ENCODE results near the gene IL13. TPM values are rescaled to one million over a fixed set of nuclear protein-coding genes. Genes with fewer than 3 reads are reported as not detected.

Gene IL13
- total and polyA plus RNA-seq, 10 of the 15 experiments (the other 5 are each of a cell fraction or from before 2014, with no cell fraction given) = 0.06 to 0.40 (median 0.11) TPM; not detected in 6

GRCh38 chr5:132686193-132686592, 28.2 kb downstream of the IL13 start (continued):
- no peak for TF ChIP-seq ZBTB40 (IDR thresholded peaks at IDR 0.05; ENCODE audit: borderline replicate concordance)
- TF ChIP-seq E2F8 (IDR thresholded peaks at IDR 0.05; ENCODE audit: low read depth, partially characterized antibody) = no peak
- no peak for TF ChIP-seq NRF1 (conservative IDR thresholded peaks at IDR 0.05; ENCODE audit: low read depth, low read length)

DNA sequence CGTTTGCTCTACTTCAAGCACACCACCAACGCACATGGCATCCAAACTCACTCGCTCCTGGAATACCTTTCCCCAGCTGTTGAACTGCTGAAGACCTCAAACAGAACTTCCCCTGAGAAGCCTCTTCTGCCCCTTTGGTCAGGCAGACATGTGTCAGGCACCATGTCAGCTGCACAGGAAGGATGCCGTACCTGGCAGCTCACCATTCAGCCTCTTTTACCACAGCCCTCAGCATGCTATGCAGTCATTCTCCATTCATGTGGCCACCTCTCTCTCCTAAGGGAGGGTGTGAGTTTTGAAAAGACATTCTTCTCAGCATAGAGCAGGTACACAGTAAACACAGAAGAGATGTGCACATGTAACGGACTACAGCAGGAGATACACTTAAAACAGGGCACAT, 30.0 kb downstream of the IL13 start:
- H3K9me3 ChIP-seq (replicated peaks; ENCODE audit: control insufficient read depth, insufficient read depth, low read length) = no peaks in the 10 kb centered on the region; the same call in 2 of the 3 replicates
- H3K4me3 ChIP-seq = no peak overlapping the region
- no peak overlapping the region for H3K27ac ChIP-seq (ENCODE audit: control insufficient read depth, insufficient read depth)
- no peaks in the 10 kb centered on the region for H4K20me1 ChIP-seq (ENCODE audit: control insufficient read depth, insufficient read depth)
- no peak for FAIRE-seq
- peak; percentile 48 for ATAC-seq
- no peak overlapping the region for H3K9ac ChIP-seq (ENCODE audit: control insufficient read depth, insufficient read depth, low read length)
- intact Hi-C loops (cut with micrococcal nuclease; ENCODE audit: unreplicated experiment) = loop anchor here (2.0 kb wide), 1 partner anchor 25 kb away; no protein-coding TSS in a partner anchor
- no TSS peak for BruUV-seq (replicated peaks)
- no peaks in the 10 kb centered on the region for H3K79me2 ChIP-seq (ENCODE audit: control insufficient read depth, insufficient read depth, low read length)
- H3K4me2 ChIP-seq (ENCODE audit: control insufficient read depth, insufficient read depth) = no peak overlapping the region
- WGBS (ENCODE audit: insufficient coverage, insufficient replicate concordance, low lambda C conversion rate, missing lambda C conversion rate) = 94% methylated on average over 5 of the region's 5 CpGs
- peaks cover 18% of the 10 kb centered on the region; the same call in 1 of the 2 replicates for H3K4me1 ChIP-seq (ENCODE audit: control insufficient read depth, insufficient read depth, low read length)
- SMC1A ChIA-PET (ENCODE audit: uncharacterized antibody, unreplicated experiment) = interaction anchor here (0.9 to 8.8 kb wide), 9 partner anchors 12 to 90 kb away, joined by 3 to 116 read pairs (median 12); partner anchors contain the start of genes IL4 and KIF3A
- DNase-seq (ENCODE audit: low read depth, low spot score) = no peak
- in situ Hi-C loops (cut with MboI) = no loop called here
- TF ChIP-seq RUNX3 (IDR thresholded peaks at IDR 0.05; ENCODE audit: low read length) = peak; percentile 48
- no peak for TF ChIP-seq E2F8 (IDR thresholded peaks at IDR 0.05; ENCODE audit: low read depth, partially characterized antibody)
- TF ChIP-seq MLLT1 (IDR thresholded peaks at IDR 0.05) = peak; percentile 27; the same call in 1 of the 2 replicates
- no peak for TF ChIP-seq BHLHE40 (IDR thresholded peaks at IDR 0.05; ENCODE audit: borderline replicate concordance in 1 of 2, low read depth in 2 of 2, low read length in 1 of 2)
- H3K36me3 ChIP-seq (ENCODE audit: control insufficient read depth in 2 of 2, insufficient read depth in 2 of 2, low read length in 1 of 2) = no peaks in the 10 kb centered on the region
- no peaks in the 10 kb centered on the region for H3K27me3 ChIP-seq (replicated peaks in 1 of 2; ENCODE audit: control insufficient read depth in 2 of 2, insufficient read depth in 2 of 2, low read length in 1 of 2)
- POLR2A ChIA-PET = interaction anchor here (0.6 to 8.8 kb wide), 4 partner anchors 13 to 132 kb away, joined by 3 to 79 read pairs (median 14); partner anchors contain the start of gene IL4
- H2AFZ ChIP-seq (ENCODE audit: control insufficient read depth, low read depth, low read length) = no peak overlapping the region
- RAD21 ChIA-PET (ENCODE audit: unreplicated experiment) = interaction anchor here (0.7 to 8.2 kb wide), 5 partner anchors 14 to 119 kb away, joined by 3 to 95 read pairs (median 5); partner anchors contain the start of gene IL4
- CTCF ChIA-PET = interaction anchor here (1.2 to 4.4 kb wide), 5 partner anchors 10 to 66 kb away, joined by 3 to 20 read pairs (median 4); no protein-coding TSS in a partner anchor

Measured in GM12878 (cell line).